Small intestine (tissue), 7 donors: Measurements from ENCODE around the gene NAT16. TPM values are rescaled to one million over a fixed set of nuclear protein-coding genes. Genes with fewer than 3 reads are reported as not detected.
A peak's percentile ranks its signal among the peaks of the same experiment; 100 is the strongest.

Source experiments
- DNase-seq, 2 donors: peaks; one replicate each; pipeline versions ENCODE4 v3.0.0 to v3.0.0-alpha.2; 2013
- FAIRE-seq: peaks from 2 replicates; lab custom pipeline; 2012; peaks lifted over from hg19 to GRCh38; lab: Jason Lieb, UNC
- H3K27ac ChIP-seq, 3 donors: one replicate each; pipeline ENCODE4 v1.5.1; 2013; ENCODE audit warnings: low read length in 2 of 3, mild to moderate bottlenecking in 2 of 3, control low read depth in 1 of 3, inconsistent platforms in 1 of 3, low read depth in 1 of 3, moderate library complexity in 1 of 3
- H3K27me3 ChIP-seq, 3 donors: one replicate each; pipeline ENCODE4 v1.6.1; 2013; ENCODE audit warnings: low read length in 3 of 3, inconsistent platforms in 1 of 3; ENCODE audit not compliant: control insufficient read depth in 3 of 3, insufficient read depth in 3 of 3
- H3K36me3 ChIP-seq, 3 donors: one replicate each; pipeline ENCODE4 v1.6.1; 2013; ENCODE audit warnings: low read length in 3 of 3, inconsistent platforms in 1 of 3, low read depth in 1 of 3, mild to moderate bottlenecking in 1 of 3, moderate library complexity in 1 of 3; ENCODE audit not compliant: control insufficient read depth in 3 of 3, insufficient read depth in 2 of 3
- H3K4me1 ChIP-seq, 3 donors: one replicate each; pipeline ENCODE4 v1.6.1; 2013; ENCODE audit warnings: low read length in 2 of 3, inconsistent platforms in 1 of 3, low read depth in 1 of 3, mild to moderate bottlenecking in 1 of 3, moderate library complexity in 1 of 3; ENCODE audit not compliant: control insufficient read depth in 3 of 3, insufficient read depth in 2 of 3
- H3K4me3 ChIP-seq, 3 donors: one replicate each; pipeline ENCODE4 v1.5.1; 2013; ENCODE audit warnings: low read length in 3 of 3, control low read depth in 1 of 3, inconsistent platforms in 1 of 3, low read depth in 1 of 3, mild to moderate bottlenecking in 1 of 3, moderate library complexity in 1 of 3
- H3K9me3 ChIP-seq, 2 donors: one replicate each; pipeline ENCODE4 v1.6.1; 2013; ENCODE audit warnings: low read depth in 1 of 2, low read length in 1 of 2; ENCODE audit not compliant: control insufficient read depth in 2 of 2, insufficient read depth in 1 of 2
- WGBS, 3 donors: extraction: QIAGEN DNeasy Blood & Tissue Kit; methylation state at CpG; one replicate each; pipeline ENCODE4 v1.1.7; 2013; 5-methylcytosine and 5-hydroxymethylcytosine counted together
- polyA plus RNA-seq, 4 donors: library from polyadenylated mRNA; stranded (reverse) in 3 of 4; unstranded in 1 of 4; fragments of 200-250 nt in 3 of 4; fragments of 120-200 nt in 1 of 4; gene quantifications; one replicate each; pipeline versions ENCODE4 v1.2.1 to v1.2.3, GENCODE V29; 2013
- donor health status: healthy with polysubstance abuse.
- donor health status: control.
- donor health status: control.
- donor health status: Bipolar disorder and iron deficiency.
- donor health status: healthy.

Gene NAT16
- polyA plus RNA-seq, 4 donors = 0.04 to 0.10 TPM; not detected in 2

DNA sequence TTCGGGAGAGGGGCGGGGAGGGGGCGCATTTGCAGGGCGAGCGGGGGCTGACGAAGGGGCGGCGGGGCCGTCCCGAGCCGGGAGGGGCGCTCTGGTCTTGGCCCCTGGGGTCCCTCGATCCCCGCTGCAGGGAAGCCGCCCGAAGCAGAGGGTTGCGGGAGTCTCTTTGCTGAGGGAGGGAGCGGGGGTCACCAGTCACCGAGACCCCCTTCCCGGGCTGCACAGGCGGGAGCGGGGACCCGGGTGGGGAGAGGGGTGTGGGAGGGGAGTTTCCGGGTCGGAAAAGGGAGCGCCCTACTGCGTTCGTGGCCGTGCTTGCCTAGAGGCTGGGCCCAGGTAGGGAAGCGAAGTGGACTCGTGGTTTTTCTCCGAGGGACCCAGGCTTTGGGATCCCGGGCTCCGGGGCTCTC, 25.4 kb downstream of the NAT16 start:
- H3K9me3 ChIP-seq = no peaks in the 10 kb centered on the region
- H3K4me1 ChIP-seq = peaks cover 0 to 8% (median 8%) of the 10 kb centered on the region in 3 donors
- H3K36me3 ChIP-seq = peaks cover 6 to 32% (median 9%) of the 10 kb centered on the region in 3 donors
- H3K27ac ChIP-seq = peak overlapping the region in 1 of 3 donors; percentile 13
- DNase-seq = peak; percentile 37 to 50
- peak overlapping the region; percentile 80 to 88 (median 85) for H3K4me3 ChIP-seq
- 0 to 1% (median 1%) methylated on average over 13 to 34 of the region's 34 CpGs for WGBS, 3 donors
- H3K27me3 ChIP-seq = peaks cover 0 to 5% (median 0%) of the 10 kb centered on the region in 3 donors
- no peak for FAIRE-seq

DNA sequence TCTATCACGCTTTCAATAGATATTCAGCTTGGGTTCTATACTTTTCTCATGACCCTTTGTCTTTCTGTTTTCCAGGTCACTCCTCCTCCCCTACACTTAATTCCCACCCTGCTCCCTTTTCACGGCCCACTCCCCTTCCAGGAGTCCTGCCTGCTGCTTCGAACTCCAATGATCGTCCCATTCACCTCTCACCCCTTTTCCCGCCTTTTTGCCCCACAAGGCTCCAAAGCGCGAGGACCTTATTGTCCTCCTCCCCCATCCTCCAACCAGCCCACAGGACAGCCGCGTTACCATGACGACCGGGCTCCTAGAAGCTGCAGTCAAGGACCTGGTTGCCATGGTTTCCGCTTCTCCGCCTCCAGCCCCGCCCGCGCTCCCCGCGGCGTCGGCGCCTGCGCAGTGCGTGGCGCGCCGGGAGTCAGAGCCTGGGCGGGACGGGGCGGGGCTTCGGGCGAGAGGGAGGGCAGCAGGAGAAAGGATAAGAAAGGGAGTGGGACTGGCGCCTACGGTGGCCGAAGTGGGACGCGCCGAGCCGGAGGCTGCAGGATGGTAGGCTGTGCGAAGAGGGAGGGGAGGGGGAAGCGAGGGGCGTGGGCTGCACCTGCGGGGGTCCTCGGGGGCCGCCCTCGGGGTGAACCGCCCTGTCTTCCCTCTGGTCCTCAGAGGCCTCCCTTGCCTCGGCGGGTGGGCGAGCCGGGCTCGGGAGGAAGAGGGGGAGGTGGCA, 26.0 kb downstream of the NAT16 start, which contains the start of gene AP1S1:
TSS of gene AP1S1 (plus strand) at position 508 of the 724 bp plus-strand sequence. CDS start at position 547, 39 bp downstream.
- peaks cover 0 to 8% (median 8%) of the 10 kb centered on the region in 3 donors for H3K4me1 ChIP-seq
- H3K27ac ChIP-seq = peak within 1 kb of the TSS in 1 of 3 donors; percentile 13
- WGBS, 3 donors = 4 to 6% (median 5%) methylated on average over 35 to 51 of the region's 51 CpGs
- H3K36me3 ChIP-seq = peaks cover 2 to 26% (median 9%) of the 10 kb centered on the region in 3 donors
- no peaks in the 10 kb centered on the region for H3K9me3 ChIP-seq
- DNase-seq (peak; percentile 96 to 97), FAIRE-seq (no peak)
- peak within 1 kb of the TSS; percentile 80 to 88 (median 85) for H3K4me3 ChIP-seq
- peaks cover 0 to 10% (median 0%) of the 10 kb centered on the region in 3 donors for H3K27me3 ChIP-seq

DNA sequence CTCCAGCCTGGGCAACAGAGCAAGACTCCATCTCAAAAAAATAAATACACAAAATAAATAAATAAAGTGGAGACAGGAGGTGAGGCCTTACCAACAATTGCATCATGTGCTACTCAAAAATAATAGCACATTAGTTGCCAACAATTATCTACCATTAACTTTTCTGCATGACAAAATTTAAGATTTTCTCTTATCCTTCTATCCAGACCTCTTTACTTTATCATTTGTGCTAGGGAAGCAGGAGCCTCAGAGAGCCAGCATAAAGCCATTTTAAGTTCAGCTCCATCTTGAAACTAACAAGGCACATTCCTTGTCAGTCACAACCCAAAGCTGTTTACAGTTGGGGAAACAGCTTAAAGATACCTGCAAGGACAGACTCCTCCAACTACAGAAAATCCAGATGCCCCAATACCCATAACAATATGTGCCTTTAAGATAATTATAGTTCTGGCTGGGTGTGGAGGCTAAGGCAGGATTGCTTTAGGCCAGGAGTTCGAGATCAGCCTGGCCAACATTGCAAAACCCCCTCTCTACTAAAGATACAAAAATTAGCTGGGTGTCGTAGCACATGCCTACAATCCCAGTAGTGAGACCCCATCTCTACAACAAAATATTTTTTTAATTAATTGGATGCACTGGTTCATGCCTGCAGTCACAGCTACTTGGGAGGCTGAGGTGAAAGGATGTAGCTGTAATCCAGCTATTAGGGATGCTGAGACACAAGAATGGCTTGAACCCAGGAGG, 28.0 kb downstream of the NAT16 start:
- no peak overlapping the region for H3K27ac ChIP-seq
- peaks cover 0 to 15% (median 0%) of the 10 kb centered on the region in 3 donors for H3K27me3 ChIP-seq
- no peak for DNase-seq
- WGBS, 3 donors = 60 to 72% (median 60%) methylated on average over 2 of the region's 2 CpGs
- H3K36me3 ChIP-seq = peaks cover 0 to 8% (median 0%) of the 10 kb centered on the region in 3 donors
- no peak for FAIRE-seq
- no peak overlapping the region for H3K4me3 ChIP-seq
- peaks cover 0 to 8% (median 5%) of the 10 kb centered on the region in 3 donors for H3K4me1 ChIP-seq
- H3K9me3 ChIP-seq = no peaks in the 10 kb centered on the region

DNA sequence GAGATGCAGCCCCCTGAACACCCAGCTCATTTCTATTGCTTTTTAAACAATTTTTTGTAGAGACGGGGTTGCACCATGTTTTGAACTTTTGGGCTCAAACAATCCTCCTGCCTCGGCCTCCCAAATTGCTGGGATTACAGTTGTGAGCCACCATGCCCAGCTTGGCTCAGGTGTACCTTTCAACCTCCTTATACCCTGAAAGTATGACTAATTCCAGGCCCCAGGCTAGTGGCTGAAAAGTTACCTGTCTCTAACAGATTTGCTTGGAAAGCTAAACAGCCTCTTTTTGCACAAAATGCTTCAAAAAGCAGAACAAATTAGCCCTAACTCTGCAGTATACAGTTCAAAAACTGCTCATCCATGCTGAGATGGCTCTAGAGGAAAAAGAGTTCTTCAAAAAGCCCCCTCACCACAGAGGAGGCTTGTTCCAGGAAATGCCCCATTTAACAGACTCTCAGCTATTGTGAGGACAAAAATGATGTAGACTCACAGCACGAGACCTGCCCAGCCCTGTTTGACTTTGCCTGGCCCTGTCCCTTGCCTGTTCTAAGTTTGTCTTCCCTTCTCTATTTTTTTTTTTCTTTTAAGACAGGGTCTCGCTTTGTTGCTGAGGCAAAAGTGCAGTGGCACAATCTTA, 39.2 kb downstream of the NAT16 start:
- H3K27ac ChIP-seq = no peak overlapping the region
- no peak overlapping the region for H3K4me3 ChIP-seq
- DNase-seq = no peak
- 85 to 91% (median 86%) methylated on average over 4 of the region's 4 CpGs for WGBS, 3 donors
- peaks cover 0 to 4% (median 0%) of the 10 kb centered on the region in 3 donors for H3K27me3 ChIP-seq
- peaks cover 0 to 10% (median 2%) of the 10 kb centered on the region in 3 donors for H3K4me1 ChIP-seq
- no peaks in the 10 kb centered on the region for H3K36me3 ChIP-seq
- no peaks in the 10 kb centered on the region for H3K9me3 ChIP-seq
- no peak for FAIRE-seq

DNA sequence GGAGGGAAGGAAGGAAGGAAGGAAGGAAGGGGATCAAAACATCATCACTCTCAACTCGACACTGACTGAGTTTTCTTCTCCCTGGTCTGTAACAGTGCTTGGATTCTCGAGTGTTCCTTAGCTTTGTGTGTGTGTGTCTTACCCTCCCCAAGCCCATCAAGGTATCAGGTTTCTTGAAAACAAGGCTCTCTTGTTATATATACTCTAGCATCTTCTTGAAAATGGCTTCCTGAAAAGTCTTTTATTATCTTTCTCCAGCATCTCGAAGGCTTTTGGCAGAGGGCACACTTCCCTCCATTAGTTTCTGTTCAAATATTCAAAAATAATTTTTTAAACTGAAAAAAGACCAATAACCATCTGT, 39.8 kb downstream of the NAT16 start:
- H3K9me3 ChIP-seq = no peaks in the 10 kb centered on the region
- no peak overlapping the region for H3K4me3 ChIP-seq
- no peak overlapping the region for H3K27ac ChIP-seq
- H3K27me3 ChIP-seq = peaks cover 0 to 10% (median 0%) of the 10 kb centered on the region in 3 donors
- no peaks in the 10 kb centered on the region for H3K36me3 ChIP-seq
- peaks cover 0 to 10% (median 2%) of the 10 kb centered on the region in 3 donors for H3K4me1 ChIP-seq
- WGBS, 3 donors = 33 to 72% (median 58%) methylated on average over 3 of the region's 3 CpGs
- no peak for DNase-seq
- FAIRE-seq = no peak

DNA sequence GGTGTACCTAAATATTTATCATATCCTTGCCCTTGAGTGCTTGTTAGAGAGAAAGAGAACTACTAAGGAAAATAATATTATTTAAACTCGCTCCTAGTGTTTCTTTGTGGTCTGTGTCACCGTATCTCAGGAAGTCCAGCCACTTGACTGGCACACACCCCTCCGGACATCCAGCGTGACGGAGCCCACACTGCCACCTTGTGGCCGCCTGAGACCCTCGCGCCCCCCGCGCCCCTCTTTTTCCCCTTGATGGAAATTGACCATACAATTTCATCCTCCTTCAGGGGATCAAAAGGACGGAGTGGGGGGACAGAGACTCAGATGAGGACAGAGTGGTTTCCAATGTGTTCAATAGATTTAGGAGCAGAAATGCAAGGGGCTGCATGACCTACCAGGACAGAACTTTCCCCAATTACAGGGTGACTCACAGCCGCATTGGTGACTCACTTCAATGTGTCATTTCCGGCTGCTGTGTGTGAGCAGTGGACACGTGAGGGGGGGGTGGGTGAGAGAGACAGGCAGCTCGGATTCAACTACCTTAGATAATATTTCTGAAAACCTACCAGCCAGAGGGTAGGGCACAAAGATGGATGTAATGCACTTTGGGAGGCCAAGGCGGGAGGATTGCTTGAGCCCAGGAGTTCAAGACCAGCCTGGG, 41.8 kb downstream of the NAT16 start:
- no peak overlapping the region for H3K4me3 ChIP-seq
- H3K9me3 ChIP-seq = no peaks in the 10 kb centered on the region
- no peaks in the 10 kb centered on the region for H3K36me3 ChIP-seq
- 2 to 7% (median 5%) methylated on average over 16 of the region's 16 CpGs for WGBS, 3 donors
- peaks cover 0 to 6% (median 2%) of the 10 kb centered on the region in 3 donors for H3K4me1 ChIP-seq
- H3K27ac ChIP-seq = peak overlapping the region; percentile 47 to 89 (median 58)
- peaks cover 0 to 17% (median 0%) of the 10 kb centered on the region in 3 donors for H3K27me3 ChIP-seq
- FAIRE-seq = no peak
- DNase-seq = peak; percentile 91 to 93

DNA sequence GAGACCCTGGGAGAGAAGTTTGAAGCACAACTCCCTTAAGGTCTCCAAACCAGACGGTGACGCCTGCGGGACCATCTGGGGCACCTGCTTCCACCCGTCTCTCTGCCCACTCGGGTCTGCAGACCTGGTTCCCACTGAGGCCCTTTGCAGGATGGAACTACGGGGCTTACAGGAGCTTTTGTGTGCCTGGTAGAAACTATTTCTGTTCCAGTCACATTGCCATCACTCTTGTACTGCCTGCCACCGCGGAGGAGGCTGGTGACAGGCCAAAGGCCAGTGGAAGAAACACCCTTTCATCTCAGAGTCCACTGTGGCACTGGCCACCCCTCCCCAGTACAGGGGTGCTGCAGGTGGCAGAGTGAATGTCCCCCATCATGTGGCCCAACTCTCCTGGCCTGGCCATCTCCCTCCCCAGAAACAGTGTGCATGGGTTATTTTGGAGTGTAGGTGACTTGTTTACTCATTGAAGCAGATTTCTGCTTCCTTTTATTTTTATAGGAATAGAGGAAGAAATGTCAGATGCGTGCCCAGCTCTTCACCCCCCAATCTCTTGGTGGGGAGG, 42.4 kb downstream of the NAT16 start:
- 56 to 71% (median 59%) methylated on average over 9 of the region's 9 CpGs for WGBS, 3 donors
- H3K27ac ChIP-seq = peak overlapping the region; percentile 47 to 89 (median 58)
- FAIRE-seq = no peak
- H3K9me3 ChIP-seq = no peaks in the 10 kb centered on the region
- H3K4me3 ChIP-seq = no peak overlapping the region
- no peaks in the 10 kb centered on the region for H3K36me3 ChIP-seq
- H3K27me3 ChIP-seq = peaks cover 0 to 17% (median 0%) of the 10 kb centered on the region in 3 donors
- peaks cover 0 to 6% (median 2%) of the 10 kb centered on the region in 3 donors for H3K4me1 ChIP-seq
- peak in 1 of 2 donors; percentile 60 for DNase-seq
